Left lung (tissue), 10 donors: ENCODE measurements around the gene TSPAN14. TPM values are rescaled to one million over a fixed set of nuclear protein-coding genes. Genes with fewer than 3 reads are reported as not detected.

Experiments
- ATAC-seq: fragments of 200-7000 bp; cut with Tn5 transposase; one replicate; pipeline ENCODE4 v1.9.1; 2020; ENCODE audit warnings: moderate library complexity
- DNase-seq, 4 donors: peaks; one replicate each; pipeline ENCODE4 v3.0.0-alpha.2; 2013 to 2020
- H3K27ac ChIP-seq, 2 donors: fragments of 200-600 bp; sonication (generic) in 1 of 2; one replicate each; pipeline versions ENCODE4 v1.5.0 to v1.8.0; 2020 to 2021
- H3K27me3 ChIP-seq, 2 donors: fragments of 200-600 bp; sonication (generic) in 1 of 2; one replicate each; pipeline versions ENCODE4 v1.5.0 to v1.8.0; 2020 to 2021
- H3K36me3 ChIP-seq, 2 donors: fragments of 200-600 bp; sonication (generic) in 1 of 2; one replicate each; pipeline versions ENCODE4 v1.5.0 to v1.8.0; 2020 to 2021
- H3K4me1 ChIP-seq, 2 donors: fragments of 200-600 bp; one replicate each; pipeline ENCODE4 v1.8.0; 2021
- H3K4me3 ChIP-seq, 2 donors: fragments of 200-600 bp; sonication (generic) in 1 of 2; one replicate each; pipeline versions ENCODE4 v1.5.0 to v1.8.0; 2020 to 2021; ENCODE audit warnings: mild to moderate bottlenecking in 1 of 2
- H3K9me3 ChIP-seq, 2 donors: fragments of 200-600 bp; sonication (generic) in 1 of 2; one replicate each; pipeline versions ENCODE4 v1.5.0 to v1.8.0; 2020 to 2021
- intact Hi-C, 2 donors: fragments of 100-400 bp; cut with DNase I; formaldehyde crosslinking; loops; one replicate each; pipeline versions ENCODE4 v1.11.2 to v1.14.2; 2022
- polyA plus RNA-seq, 6 donors: library from polyadenylated mRNA; unstranded; fragments of 120-200 nt; gene quantifications; one replicate each; pipeline ENCODE4 v1.2.1, GENCODE V29; 2013; ENCODE audit not compliant: insufficient read length in 6 of 6
- total RNA-seq, 2 donors: library from RNA; stranded (reverse); fragmentation: NEBNext Ultra II Directional; extraction: Animal tissue kit (Norgen Biotek cat#: 25700); gene quantifications; one replicate each; pipeline ENCODE4 v1.2.1, GENCODE V29; 2021
- TF ChIP-seq, protein P1 (sequence below), 2 donors: fragments of 200-600 bp; sonication (generic) in 1 of 2; IDR thresholded peaks; one replicate each; pipeline versions ENCODE4 v1.5.0 to v1.8.0; 2021; ENCODE audit warnings: antibody characterized with exemption in 2 of 2
- donor health status: DM: no; HTN: yes; CAD: no.
- donor health status: DM: no; HTN: no; CAD: no.

Gene TSPAN14
- total and polyA plus RNA-seq, 8 donors: 76.4 to 158 (median 85.9) TPM

- H3K9me3 ChIP-seq: no peaks in the 10 kb centered on the region
- peaks cover 0 to 11% of the 10 kb centered on the region in 2 donors for H3K36me3 ChIP-seq
- peaks cover 65 to 100% of the 10 kb centered on the region in 2 donors for H3K4me1 ChIP-seq
- TF ChIP-seq, protein P1, sequence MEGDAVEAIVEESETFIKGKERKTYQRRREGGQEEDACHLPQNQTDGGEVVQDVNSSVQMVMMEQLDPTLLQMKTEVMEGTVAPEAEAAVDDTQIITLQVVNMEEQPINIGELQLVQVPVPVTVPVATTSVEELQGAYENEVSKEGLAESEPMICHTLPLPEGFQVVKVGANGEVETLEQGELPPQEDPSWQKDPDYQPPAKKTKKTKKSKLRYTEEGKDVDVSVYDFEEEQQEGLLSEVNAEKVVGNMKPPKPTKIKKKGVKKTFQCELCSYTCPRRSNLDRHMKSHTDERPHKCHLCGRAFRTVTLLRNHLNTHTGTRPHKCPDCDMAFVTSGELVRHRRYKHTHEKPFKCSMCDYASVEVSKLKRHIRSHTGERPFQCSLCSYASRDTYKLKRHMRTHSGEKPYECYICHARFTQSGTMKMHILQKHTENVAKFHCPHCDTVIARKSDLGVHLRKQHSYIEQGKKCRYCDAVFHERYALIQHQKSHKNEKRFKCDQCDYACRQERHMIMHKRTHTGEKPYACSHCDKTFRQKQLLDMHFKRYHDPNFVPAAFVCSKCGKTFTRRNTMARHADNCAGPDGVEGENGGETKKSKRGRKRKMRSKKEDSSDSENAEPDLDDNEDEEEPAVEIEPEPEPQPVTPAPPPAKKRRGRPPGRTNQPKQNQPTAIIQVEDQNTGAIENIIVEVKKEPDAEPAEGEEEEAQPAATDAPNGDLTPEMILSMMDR (IDR thresholded peaks at IDR 0.05): no peak
- intact Hi-C loops: no loop called here
- no peak overlapping the region for H3K4me3 ChIP-seq
- ATAC-seq: no peak
- H3K27ac ChIP-seq: peak overlapping the region in 1 of 2 donors; percentile 90
- DNase-seq: peak in 1 of 4 donors; percentile 23
- H3K27me3 ChIP-seq: no peaks in the 10 kb centered on the region
Observed at GRCh38 chr10:80501913-80502521, 47.9 kb downstream of the TSPAN14 start.

DNA sequence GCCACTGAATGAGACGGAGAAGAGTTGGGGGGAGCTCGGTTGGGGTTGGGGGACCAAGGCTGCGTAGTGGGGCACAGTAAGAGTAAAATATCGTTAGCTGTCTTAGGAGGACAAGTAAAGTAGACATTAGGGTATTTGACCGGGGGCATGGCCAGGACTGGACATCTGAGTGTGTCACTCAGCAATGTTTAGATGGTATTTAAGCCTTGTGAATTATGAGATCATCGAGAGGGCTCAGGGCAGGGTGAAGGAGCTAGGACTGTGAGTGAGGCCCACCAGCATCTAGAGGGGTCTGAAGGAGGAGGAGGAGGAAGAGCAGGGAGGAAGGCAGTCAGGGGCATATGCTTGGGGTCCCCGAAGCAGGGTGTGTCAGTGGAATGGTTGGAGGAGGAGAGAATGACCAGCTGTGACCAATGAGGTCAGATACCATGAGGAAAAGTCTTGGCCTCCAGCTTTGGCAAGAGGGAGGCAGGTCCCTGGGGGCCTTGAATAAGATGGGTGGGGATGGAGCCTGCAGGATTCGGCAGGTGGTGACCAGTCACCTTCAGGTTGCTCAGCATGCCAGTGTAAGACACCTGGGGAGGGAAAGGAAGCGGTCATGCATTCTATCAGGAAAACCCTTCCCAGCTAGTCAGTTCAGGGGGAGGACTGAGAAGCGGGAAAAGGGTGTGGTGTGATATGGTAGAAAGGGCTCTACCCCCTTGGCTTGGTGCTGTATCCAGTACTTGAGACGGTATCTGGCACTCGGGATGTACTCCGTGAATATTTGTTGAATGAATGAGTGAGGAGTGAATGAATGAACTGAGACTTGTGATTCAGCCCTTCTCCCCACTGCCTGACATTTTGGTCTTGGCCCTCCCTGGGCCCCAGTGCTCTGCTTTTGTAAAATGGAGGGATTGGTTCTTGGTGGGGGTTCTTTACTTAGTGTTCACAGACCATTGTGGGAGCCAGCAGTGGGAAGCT, 48.8 kb downstream of the TSPAN14 start:
- Histone ChIP-seq H3K27me3 (no peaks in the 10 kb centered on the region), H3K4me3 (no peak overlapping the region), H3K36me3 (peaks cover 0 to 19% of the 10 kb centered on the region in 2 donors), H3K27ac (peak overlapping the region; percentile 72 to 90), H3K4me1 (peaks cover 56 to 100% of the 10 kb centered on the region in 2 donors), H3K9me3 (no peaks in the 10 kb centered on the region)
- DNase-seq: peak in 1 of 4 donors; percentile 30
- intact Hi-C loops: no loop called here
- ATAC-seq: no peak
- TF ChIP-seq, protein P1 (IDR thresholded peaks at IDR 0.05): no peak

DNA sequence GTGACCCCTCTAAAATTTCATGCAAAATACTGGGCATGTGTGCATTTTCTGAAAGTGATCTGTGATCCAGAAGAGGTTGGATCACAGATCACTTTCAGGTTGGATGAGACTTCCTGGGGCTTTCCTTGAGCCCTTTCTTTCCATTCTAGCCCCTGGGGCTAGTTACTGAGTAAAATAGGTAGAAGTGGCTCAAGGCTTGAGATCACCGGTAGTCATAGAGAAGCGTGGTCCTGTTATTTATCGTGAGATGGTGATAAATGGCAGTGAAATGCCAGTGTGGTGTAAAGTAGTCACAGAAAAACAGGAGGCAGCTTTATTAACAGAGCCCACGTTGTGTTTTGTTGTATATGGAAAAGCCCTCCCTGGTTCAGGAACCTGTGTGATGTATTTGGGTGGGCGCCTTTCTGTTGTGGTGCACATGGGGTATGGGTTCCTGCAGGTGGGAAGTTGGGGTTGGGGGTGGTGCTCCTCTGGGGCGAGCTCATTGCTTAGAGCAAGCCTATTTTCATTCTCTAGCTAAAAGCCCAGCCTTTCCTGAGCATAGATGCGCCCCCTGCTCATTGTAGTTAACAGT, 49.6 kb downstream of the TSPAN14 start:
- Histone ChIP-seq H3K9me3 (no peaks in the 10 kb centered on the region), H3K36me3 (peaks cover 0 to 27% of the 10 kb centered on the region in 2 donors), H3K4me1 (peaks cover 49 to 99% of the 10 kb centered on the region in 2 donors), H3K27me3 (no peaks in the 10 kb centered on the region), H3K4me3 (no peak overlapping the region), H3K27ac (peak overlapping the region; percentile 72 to 90)
- TF ChIP-seq, protein P1 (IDR thresholded peaks at IDR 0.05): no peak
- DNase-seq (no peak), ATAC-seq (no peak)
- intact Hi-C loops: loop anchor here in 1 of 2 donors (2.0 kb wide), 1 partner anchor 59 kb away; no protein-coding TSS in a partner anchor

GRCh38 chr10:80504158-80504811, 50.2 kb downstream of the TSPAN14 start:
- Histone ChIP-seq H3K9me3 (no peaks in the 10 kb centered on the region), H3K36me3 (peaks cover 0 to 33% of the 10 kb centered on the region in 2 donors), H3K4me3 (no peak overlapping the region), H3K27ac (peak overlapping the region; percentile 72 to 90), H3K4me1 (peaks cover 43 to 99% of the 10 kb centered on the region in 2 donors), H3K27me3 (no peaks in the 10 kb centered on the region)
- intact Hi-C loops: loop anchor here in 1 of 2 donors (2.0 kb wide), 1 partner anchor 59 kb away; no protein-coding TSS in a partner anchor
- ATAC-seq (peak; percentile 18), DNase-seq (peak in 1 of 4 donors; percentile 42)
- TF ChIP-seq, protein P1 (IDR thresholded peaks at IDR 0.05): no peak
